Anterior cingulate cortex (tissue), 58 donors: ENCODE data around the gene PFKFB1.
"Not testable (repeated sequence)": the region's sequence is repeated elsewhere in the genome, so short reads cannot be mapped to it uniquely, and the experiment has no call there.

ENCODE experiments used
- DNase-seq, 58 donors: peaks; one replicate each; lab custom pipeline; 2025; lab: John Stamatoyannopoulos, UW

The PFKFB1 gene

GRCh38 chrX:54994668-54995351 is 822 bp upstream of the PFKFB1 start:
- DNase-seq: no peak

GRCh38 chrX:54992911-54993622 is 921 bp downstream of the PFKFB1 start:
- no peak for DNase-seq

GRCh38 chrX:54991706-54992105 is 2.3 kb downstream of the PFKFB1 start:
- no peak for DNase-seq

DNA sequence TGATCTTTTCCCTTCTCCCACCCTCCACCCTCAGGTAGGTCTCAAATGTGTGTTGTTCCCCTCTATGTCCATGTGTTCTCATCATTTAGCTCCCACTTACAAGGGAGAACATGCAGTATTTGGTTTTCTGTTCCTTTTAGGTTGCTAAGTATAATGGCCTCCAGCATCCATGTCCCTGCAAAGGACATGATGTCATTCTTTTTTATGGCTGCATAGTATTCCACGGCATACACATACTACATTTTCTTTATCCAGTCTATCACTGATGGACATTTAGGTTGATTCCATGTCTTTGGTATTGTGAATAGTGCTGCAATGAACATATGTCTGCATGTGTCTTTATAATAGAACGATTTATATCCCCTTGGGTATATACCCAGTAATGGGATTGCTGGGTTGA is 10.7 kb downstream of the PFKFB1 start:
- not testable (repeated sequence) for DNase-seq

DNA sequence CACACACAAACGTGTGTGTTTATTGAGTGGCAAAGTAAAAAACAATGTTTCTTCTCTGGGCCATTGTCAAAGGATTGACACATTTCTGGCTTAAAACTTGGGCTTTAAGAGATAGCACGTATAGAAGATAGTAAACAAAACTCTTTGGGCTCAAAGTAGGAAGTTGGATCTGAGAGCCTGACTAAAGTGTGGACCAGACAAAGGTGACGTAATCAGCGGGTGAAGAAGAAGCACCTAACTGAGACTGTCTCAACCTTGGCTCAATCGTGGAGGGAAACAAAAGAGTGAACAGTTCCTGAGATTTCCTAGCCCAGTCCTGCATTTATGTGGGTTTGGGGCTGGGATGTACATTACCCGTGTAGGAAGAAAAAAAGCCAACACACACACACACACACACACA is 13.7 kb downstream of the PFKFB1 start:
- no peak for DNase-seq

DNA sequence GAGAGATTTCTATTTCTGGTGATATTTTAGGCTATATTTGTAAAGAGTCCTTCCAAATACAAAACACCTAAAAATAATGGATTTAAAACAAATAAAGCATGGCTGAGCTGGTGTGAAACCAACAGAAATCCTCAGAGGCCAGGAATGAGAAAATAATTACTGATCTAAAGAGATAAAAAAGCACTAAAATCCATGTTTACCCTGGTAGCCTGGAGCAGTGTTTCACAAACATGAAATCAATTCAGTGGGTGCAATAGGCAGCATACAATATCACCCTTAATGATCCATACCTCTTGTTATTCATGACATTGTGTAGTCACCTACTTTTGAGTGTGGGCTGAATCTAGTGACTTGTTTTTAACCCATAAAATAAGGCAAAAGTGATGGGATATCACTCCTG is 14.6 kb downstream of the PFKFB1 start:
- DNase-seq: no peak

GRCh38 chrX:54978448-54978847 is 15.5 kb downstream of the PFKFB1 start:
- DNase-seq: no peak

GRCh38 chrX:54977387-54977786 is 16.6 kb downstream of the PFKFB1 start:
- no peak for DNase-seq

DNA sequence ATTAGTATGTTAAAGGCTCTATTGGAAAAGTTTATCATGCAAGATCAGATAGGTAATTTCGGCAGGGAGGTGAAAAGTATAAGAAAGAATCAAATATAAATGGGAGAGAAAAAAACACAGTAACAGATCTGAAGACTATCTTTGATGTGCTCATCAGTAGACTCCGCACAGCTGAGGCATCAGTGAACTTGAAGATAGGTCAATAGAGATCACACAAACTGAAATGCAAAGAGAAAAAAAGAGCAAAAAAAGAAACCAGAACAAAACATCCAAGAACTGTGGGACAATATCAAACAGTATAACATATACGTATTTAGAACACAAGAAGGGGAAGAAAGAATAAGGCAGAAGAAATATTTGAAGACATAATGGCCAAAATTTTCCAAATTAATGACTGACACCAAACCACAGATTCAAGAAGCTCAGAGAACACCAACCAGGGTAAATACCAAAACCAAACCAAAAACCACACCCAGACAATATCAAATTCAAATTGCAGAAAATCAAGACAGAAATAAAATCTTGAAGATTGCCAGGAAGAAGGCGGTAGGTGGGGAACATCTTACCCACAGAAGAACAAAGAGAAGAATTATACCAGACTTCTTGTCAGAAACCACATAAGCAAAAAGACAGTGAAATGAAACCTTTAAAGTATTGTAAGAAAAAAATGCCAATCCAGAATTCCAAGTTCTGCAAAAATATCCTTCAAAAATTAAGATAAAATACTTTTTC is 29.1 kb downstream of the PFKFB1 start:
- no peak for DNase-seq

GRCh38 chrX:54961750-54962149 is 32.2 kb downstream of the PFKFB1 start:
- DNase-seq: no peak

- no peak for DNase-seq
These were observed 43.1 kb downstream of the PFKFB1 start for GRCh38 chrX:54950730-54951375.

DNA sequence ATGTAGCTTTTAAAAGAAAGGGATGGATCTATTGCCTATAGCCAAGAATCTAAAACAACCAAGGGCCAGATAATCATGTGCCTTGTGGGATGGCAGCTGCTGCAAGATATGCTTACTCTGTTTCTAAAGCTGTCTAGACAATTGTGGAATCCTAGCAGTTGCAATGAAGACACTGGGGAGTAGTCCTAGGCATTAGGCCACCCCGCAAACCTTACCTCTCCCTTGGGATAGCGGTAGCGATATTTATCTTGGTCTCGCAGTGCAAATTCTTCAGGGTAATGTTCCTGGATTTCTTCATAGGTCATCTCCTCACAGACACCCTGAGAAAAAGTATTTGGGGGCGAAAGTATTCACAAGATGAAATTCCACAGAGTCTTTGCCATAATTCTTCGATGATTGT is 48.8 kb downstream of the PFKFB1 start:
- DNase-seq: no peak

- DNase-seq: no peak
These were observed 49.2 kb downstream of the PFKFB1 start for GRCh38 chrX:54944816-54945215.

- no peak for DNase-seq
These were observed 56.6 kb downstream of the PFKFB1 start for GRCh38 chrX:54937416-54937815.

GRCh38 chrX:54935306-54935705 is 58.7 kb downstream of the PFKFB1 start:
- DNase-seq: no peak

GRCh38 chrX:54934890-54935289 is 59.1 kb downstream of the PFKFB1 start:
- DNase-seq: no peak

- DNase-seq: no peak
These were observed 59.9 kb downstream of the PFKFB1 start for GRCh38 chrX:54934058-54934457.

GRCh38 chrX:54933150-54933826 is 60.7 kb downstream of the PFKFB1 start:
- DNase-seq: no peak

DNA sequence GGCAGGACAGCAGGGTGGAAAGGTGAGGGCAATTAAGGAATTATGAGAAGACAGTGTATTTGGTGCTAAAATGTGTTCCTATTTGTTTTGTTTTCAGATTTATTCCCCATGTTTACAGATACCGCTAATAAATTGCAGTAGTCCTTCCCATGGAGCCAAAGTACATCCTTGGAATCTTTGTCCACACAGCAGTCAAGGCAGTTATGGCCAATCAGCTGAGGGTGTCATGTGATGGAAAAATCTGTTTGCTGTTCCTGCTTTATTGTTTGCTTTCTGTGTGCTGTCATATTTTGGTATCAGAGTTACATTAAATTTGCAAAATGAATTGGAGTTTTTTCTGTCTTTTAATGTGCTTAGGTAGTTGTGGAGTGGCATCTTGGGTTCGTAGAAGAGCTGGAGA is 62.9 kb downstream of the PFKFB1 start:
- no peak for DNase-seq

- DNase-seq: no peak
These were observed 63.5 kb downstream of the PFKFB1 start for GRCh38 chrX:54930291-54931049.
